NCI-H1092 treated with DMSO at 0.1 percent for 48 hours (cell line): ENCODE results near the gene KLRD1.
"Not testable (repeated sequence)": the region's sequence is repeated elsewhere in the genome, so short reads cannot be mapped to it uniquely, and the experiment has no call there.

ENCODE experiments used
- DNase-seq: peaks from one replicate; lab custom pipeline; 2025; lab: John Stamatoyannopoulos, UW

The KLRD1 gene

DNA sequence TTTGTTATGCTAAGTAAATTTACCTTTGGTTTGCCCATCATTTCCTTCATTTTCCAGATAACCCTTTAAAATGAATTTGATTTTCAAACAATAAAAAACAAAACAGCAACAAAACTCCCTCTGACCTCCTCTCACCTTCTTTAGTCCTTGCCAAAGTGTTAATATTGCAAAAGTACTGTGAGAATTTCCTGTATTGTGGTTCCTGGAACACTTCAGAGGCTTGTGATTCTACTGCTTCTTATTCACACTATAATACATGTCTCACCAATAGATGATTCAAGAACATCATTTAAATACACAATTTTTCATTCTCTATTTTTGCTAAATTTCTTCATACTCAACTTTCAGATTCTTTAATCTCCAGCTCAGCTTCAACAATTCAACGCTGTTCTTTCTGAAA lies at the start of gene KLRD1:
KLRD1 (plus strand) TSS at position 241 of the 400 bp plus-strand sequence. CDS start 208 bp downstream, outside the sequence.
- no peak for DNase-seq

DNA sequence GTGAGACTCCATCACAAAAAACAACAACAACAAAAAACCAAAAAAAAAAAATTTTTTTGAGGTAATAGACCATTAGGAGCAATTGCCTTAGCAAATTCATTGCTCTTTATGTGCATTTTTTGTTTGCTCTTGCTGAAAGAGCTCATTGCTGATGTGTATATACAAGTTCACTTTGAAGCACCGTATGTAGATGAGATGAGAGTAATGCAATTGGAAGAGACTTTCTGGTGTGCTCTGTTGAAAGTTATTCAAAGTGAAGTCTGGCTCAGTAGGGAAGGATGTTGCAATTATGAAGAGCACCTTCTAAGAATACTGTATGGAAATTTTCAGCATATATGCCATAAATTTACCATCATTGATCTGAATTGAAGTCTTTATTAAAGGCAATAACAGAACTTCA lies 46.7 kb upstream of the KLRD1 start:
- DNase-seq, result no peak

DNA sequence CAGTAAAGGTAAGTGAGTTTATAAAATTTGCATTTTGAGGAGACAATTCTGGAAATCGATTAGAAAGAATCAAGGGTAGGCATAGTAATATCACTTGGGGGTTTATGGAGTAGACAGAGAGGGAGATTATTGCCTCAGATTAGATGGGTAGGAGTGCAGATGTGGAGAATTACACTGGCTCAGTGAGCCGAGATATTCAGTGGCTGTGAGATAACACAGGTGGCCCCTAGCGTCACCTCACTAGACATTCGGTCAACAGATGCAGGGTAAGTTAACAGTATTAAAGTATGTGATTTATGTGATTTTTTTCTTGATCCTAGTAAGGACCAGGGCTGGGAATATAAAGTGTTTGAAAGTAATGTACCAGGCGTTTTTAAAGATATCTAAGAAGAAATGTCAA lies 39.6 kb upstream of the KLRD1 start:
- no peak for DNase-seq

DNA sequence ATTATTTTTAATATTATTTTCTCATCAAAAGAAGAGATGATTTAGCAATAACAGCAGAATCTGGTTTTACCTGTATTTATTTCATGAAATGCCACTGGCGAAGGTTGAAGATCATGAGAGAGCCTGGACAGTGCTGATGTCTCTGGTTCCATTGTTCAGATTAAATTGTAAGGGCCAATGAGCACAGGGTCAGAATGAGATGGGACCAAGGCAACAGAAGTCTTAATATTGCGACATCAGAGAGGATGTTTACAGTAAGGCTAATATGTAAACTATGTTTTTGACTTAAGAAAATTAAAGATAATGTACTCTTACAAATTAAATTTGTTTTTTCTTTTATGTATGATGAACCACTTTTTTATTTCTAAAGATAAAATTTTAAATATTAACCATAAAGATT lies 35.2 kb upstream of the KLRD1 start:
- no peak for DNase-seq

- DNase-seq, result no peak
Measured at GRCh38 chr12:10276774-10277173, 30.9 kb upstream of the KLRD1 start.

DNA sequence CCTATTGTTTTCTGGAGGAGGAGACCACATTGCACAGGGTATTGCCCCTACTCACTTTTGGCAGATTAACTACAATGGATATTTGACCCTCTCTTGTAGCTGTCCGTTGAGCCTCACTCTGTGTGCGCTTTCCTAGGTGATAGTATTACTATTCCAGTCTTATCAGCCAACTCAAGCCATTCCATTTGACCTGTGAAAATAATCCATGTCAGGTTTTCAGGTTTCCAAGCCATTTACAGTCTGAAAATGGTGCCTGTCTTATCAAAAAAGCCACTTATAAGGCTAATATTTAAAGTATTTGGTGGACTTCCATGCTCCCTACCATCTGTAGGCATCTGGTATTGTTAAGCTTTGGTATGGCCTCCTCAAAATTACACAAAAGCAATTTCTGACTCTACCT lies 29.6 kb upstream of the KLRD1 start:
- no peak for DNase-seq

DNA sequence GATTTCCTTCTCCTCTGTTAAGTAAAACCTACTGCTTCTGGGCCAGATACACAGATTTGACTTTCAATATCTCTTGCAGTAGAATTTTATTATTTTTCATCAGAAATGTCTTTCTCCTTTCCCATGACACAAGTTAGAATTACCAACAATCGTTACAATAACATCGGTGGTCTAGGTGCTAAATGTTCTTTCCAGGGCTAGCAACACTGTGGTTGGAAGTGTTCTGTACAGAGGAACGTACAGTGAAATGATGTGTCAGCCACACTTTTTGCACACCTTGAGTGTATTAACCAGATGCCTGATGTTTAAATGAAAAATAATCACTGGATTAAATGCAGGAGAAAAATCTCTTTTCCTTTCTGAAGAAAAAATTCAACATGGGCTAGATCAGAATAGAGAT lies 27.7 kb upstream of the KLRD1 start:
- DNase-seq, result no peak

GRCh38 chr12:10283027-10283426 lies 24.6 kb upstream of the KLRD1 start:
- DNase-seq, result peak; percentile 81

DNA sequence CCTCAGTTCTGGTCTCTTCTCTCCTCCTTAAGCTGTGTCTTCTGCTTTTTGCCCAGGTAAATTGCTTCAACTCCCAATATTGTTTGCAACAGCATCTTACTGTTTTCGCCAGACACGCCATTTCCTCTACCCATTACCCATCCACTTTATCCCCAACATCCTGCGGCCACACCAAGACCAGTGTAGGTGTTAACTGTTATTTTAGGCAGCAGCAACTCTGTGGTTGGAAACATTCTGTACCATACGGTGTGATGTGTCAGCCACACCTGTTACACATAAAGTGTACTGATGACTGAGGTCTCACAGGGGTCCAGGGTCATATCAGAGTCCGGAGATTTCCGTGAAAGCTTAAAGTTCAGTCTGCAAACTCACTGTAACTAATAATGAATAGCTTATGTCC lies 21.8 kb upstream of the KLRD1 start:
- no peak for DNase-seq

DNA sequence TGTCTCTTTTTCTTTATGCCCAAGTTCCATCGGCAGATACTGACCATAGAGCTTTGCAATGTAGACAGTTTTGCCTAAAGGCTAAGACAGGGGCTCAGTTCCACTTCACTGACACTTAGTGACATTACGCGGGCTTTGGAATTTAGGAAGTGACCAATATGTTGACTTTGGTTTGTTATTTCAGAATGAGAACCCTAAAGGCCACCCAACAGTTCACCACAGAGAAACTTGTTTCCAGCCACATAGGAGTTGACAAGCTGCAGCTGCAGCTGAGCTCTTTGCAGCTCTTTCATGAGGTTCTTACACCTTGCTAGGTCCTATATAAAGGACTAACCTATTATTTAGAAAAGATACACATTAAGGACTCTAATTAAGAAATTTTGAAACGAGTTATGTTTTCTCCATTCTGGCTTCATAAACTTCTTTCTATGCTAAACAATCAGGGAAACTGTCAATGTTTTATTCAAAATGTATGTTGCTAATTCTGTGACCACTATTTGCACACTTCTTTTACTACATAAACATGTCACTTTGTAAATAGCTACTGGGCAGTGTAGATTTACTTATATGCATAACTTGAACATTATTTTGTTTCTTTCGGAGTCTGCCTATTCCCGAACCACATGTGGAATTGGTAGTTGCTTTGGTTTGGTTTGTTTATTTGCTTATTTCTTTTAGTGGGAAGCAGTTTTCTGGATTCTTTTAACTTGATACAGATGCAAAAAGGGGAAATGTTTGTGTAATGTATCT lies 18.5 kb upstream of the KLRD1 start:
- DNase-seq, result no peak

DNA sequence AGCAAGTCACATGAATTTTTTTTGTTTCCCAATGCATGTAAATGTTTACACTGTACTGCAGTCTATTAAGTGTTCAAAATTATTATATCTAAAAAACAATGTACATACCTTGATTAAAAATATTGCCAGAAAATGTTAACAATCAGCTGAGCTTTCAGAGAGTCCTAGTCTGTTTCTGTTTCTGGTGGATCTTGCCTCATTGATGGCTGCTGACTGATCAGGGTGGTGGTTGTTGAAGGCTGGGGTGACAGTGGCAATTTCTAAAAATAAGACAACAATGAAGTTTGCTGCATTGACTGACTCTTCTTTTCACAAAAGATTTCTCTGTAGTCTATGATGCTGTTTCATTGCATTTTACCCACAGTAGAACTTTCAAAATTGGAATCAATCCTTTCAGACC lies 16.6 kb upstream of the KLRD1 start:
- no peak for DNase-seq

DNA sequence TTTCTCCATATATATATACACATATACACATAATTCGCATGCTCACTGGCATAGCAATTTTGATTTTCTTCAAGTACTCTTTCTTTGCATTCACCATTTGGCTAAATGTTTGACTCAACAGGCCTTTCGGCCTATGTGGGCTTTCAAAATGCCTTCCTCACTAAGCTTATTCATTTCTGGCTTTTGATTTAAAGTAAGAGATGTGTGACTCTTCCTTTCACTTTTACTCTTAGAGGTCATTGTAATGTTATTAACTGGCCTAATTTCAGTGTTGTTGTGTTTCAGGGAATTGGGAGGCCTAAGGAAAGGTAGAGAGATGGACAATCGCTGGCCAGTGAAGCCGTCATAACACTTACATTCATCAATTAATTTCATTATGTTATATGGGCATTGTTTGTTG lies 14.5 kb upstream of the KLRD1 start:
- no peak for DNase-seq

DNA sequence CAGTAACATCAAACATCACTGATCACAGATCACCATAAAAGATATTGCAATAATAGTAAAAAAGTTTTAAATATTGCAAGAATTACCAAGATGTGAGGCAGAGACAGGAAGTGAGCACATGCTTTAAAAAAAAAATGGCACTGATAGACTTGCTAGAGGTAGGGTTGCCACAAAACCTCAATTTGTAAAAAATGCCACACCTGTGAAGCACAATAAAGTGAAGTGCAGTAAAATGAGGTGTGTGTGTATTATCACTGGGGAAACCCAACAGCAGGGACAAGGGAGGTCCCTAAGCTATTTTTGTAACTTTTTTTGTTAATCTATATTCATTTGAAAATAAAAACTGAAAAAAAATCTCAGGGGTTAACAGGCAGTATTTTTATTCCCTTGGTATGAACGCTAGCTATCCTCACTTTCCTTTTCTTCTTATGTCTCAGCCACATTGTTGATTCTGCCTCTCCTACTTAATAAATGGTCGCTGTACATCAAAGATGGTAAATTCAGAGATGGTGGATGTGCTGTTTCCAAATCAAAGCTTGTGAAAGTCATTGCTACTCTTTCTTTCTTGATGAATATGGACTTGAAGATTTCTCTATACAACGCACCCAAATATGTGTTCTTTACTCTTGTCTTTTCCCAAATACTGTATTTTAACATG lies 14.0 kb upstream of the KLRD1 start:
- no peak for DNase-seq

GRCh38 chr12:10301103-10301502 lies 6.6 kb upstream of the KLRD1 start:
- no peak for DNase-seq

DNA sequence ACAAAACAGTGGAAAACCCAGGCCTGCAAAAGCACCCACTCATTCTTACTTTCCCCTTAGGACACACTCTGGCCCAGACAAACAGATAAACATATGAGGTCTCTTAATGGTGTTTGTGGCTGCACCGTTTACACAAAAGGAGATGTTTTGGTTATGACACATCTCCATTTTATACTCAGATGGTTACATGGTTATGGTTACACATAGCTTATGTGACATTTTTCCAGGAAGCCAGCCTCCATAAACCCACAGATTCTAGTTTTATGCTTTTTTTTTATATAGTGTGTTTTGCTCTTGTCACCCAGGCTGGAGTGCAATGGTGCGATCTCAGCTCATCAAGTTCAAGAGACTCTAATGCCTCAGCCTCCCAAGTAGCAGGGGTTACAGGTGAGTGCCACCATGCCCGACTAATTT lies 3.5 kb upstream of the KLRD1 start:
- no peak for DNase-seq

DNA sequence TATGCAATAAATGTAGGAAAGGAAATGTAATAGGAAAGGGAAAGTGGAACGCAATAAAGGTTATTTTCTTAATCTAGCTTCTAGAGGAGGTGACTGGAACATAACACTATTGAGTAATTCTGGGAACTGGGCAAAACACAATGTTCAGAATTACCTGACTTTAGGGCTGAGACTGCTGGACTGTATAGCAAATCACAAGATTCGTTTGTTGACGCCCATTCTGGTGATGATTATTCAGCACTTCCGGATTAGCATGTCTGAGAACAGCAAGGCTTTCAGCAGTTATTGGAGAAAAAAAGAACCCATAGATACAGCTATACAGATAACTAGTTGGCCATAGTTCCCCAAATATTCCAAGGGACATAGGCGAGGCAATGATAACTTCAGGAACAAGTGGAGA lies 2.3 kb upstream of the KLRD1 start:
- no peak for DNase-seq

DNA sequence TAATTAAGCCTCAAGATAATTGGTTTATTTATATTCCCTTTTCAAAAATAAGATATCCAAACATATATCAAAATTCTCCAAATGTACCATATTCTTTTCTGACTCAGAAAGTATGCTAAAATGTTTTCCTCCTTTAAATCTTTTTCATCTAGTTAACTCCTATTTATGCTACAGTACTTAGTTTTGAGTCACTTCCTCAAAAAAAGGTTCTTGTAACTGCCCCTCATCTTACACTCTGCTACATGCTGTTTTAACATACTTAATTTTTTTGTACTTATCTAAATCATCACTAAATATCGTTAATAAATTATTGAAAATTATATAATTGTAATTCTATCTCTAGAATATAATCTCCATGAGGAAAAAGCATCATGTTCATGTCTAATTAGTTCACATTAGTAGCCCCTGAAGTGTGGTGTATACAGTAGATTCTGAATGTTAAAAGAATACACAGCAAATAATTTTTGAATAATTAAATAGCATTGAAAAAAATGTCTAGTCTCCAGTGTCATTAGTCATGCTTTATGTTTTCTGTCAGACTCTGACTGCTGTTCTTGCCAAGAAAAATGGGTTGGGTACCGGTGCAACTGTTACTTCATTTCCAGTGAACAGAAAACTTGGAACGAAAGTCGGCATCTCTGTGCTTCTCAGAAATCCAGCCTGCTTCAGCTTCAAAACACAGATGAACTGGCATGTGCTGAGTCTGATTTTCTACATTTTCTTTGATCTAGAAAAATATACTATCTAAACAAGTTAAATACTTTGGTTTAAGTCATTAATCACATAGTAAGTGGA lies 3.5 kb downstream of the KLRD1 start:
- no peak for DNase-seq

DNA sequence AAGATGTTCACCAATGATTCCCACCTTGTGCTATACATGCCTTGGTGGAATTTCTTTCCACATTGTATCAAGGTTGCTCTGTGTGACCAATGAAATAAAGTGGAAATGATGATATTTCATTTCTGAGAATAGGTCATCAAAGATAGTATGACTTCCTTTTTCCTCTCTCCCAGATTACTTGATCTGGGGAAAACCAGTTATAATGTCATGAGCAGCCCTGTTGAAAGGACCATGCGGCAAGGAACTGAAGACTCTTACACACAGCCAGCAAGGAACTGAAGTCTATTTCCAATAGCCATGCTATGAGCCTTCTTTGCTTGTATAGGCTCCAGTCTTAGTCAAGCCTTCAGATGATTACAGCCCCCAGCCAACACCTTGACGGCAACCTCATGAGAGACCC lies 11.7 kb downstream of the KLRD1 start:
- DNase-seq, result no peak

DNA sequence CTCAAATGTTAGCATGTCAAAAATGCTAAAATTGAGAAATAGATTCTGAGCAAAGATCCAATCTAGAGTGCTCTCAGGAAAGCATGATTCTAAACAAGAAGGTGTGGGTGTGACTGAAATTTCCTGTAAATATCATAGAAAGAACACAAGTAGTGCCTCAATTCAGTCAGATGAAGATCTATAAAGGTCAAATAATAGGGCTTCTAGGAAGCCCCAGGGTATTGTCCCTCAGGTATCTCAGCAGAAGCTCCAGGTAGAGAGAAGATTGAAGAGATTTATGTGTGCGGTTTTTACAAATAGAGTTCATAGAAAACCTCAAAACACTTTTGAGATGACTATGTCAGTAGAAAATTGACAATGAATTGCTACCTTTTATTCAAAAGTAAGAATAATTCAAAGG lies 13.0 kb downstream of the KLRD1 start:
- DNase-seq, result no peak

DNA sequence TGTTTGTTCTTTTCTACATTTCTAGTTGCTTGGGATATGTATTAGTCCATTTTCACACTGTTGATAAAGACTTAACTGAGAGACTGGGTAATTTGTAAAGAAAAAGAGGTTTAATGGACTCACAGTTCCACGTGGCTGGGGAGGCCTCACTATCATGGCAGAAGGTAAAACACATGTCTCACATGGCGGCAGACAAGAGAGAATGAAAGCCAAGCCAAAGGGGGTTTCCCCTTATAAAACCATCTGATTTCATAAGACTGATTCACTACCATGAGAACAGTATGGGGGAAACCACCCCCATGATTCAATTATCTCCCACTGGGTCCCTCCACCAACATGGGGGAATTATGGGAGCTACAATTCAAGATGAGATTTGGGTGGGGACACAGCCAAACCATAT lies 21.0 kb downstream of the KLRD1 start:
- DNase-seq, result not testable (repeated sequence)

- DNase-seq, result peak; percentile 72
Measured at GRCh38 chr12:10331642-10332239, 24.1 kb downstream of the KLRD1 start.

- not testable (repeated sequence) for DNase-seq
Measured at GRCh38 chr12:10336196-10336595, 28.5 kb downstream of the KLRD1 start.

GRCh38 chr12:10338470-10338869 lies 30.8 kb downstream of the KLRD1 start:
- DNase-seq, result not testable (repeated sequence)
